Measurements from ENCODE around the gene MMP15.

GRCh38 chr16:57991551-57992059 is 33.9 kb upstream of the MMP15 start:
- no peak for TF ChIP-seq CTCF (conservative IDR thresholded peaks at IDR 0.05; ENCODE audit: low read depth, low read length)
- TF ChIP-seq EZH2 (IDR thresholded peaks at IDR 0.05; ENCODE audit: borderline replicate concordance, low read depth, low read length, poor library complexity, severe bottlenecking) = no peak
